PC-3 (cell line): ENCODE data around the gene SCYL1. TPM values are rescaled to one million over a fixed set of nuclear protein-coding genes. Genes with fewer than 3 reads are reported as not detected.
A peak's percentile ranks its signal among the peaks of the same experiment; 100 is the strongest.

Experiments
- ATAC-seq: fragments of 200-7000 bp; cut with Tn5 transposase; 2 replicates; pipeline ENCODE4 v1.9.1; 2020; ENCODE audit warnings: mild to moderate bottlenecking, moderate library complexity
- BruUV-seq: library from RNA; stranded (reverse); fragments of 400-500 nt; replicated peaks from 2 replicates; lab custom pipeline; 2021; lab: Mats Ljungman, UMichigan
- CTCF ChIA-PET: fragments of 300-600 bp; sonication (Branson Sonifier 250); formaldehyde crosslinking; loops from one replicate; lab custom pipeline; 2022; ENCODE audit warnings: antibody characterized with exemption; lab: Charles Lee
- POLR2A ChIA-PET: fragments of 300-600 bp; sonication (Branson Sonifier 250); formaldehyde crosslinking; loops from one replicate; lab custom pipeline; 2022; ENCODE audit warnings: antibody characterized with exemption; ENCODE audit not compliant: unreplicated experiment; lab: Charles Lee
- DNase-seq: peaks from one replicate; pipeline ENCODE4 v3.0.0-alpha.2; 2015
- H2AFZ ChIP-seq: fragments of 300-600 bp; sonication (generic); 2 replicates; pipeline ENCODE4 v1.6.0; 2016; ENCODE audit warnings: antibody characterized with exemption, low read length
- H3F3A ChIP-seq: fragments of 300-600 bp; sonication (generic); one replicate; pipeline ENCODE4 v1.6.0; 2017; ENCODE audit warnings: antibody characterized with exemption, low read length, control low read depth, mild to moderate bottlenecking; ENCODE audit not compliant: unreplicated experiment
- H3K27ac ChIP-seq: fragments of 300-600 bp; sonication (generic); 2 replicates; pipeline ENCODE4 v1.5.1; 2016; ENCODE audit warnings: mild to moderate bottlenecking, low read length
- H3K27me3 ChIP-seq: fragments of 300-600 bp; sonication (generic); 2 replicates; pipeline ENCODE4 v1.6.1; 2016; ENCODE audit warnings: low read length, mixed read lengths
- H3K36me3 ChIP-seq: fragments of 300-600 bp; sonication (generic); 2 replicates; pipeline ENCODE4 v1.6.1; 2016; ENCODE audit warnings: low read depth, mixed run types, low read length, mixed read lengths
- H3K4me1 ChIP-seq: fragments of 300-600 bp; sonication (generic); 2 replicates; pipeline ENCODE4 v1.5.1; 2016; ENCODE audit warnings: low read length; ENCODE audit not compliant: insufficient read depth
- H3K4me2 ChIP-seq: fragments of 300-600 bp; sonication (generic); 2 replicates; pipeline ENCODE4 v1.6.0; 2016; ENCODE audit warnings: low read length
- H3K4me3 ChIP-seq: fragments of 300-600 bp; sonication (generic); 2 replicates; pipeline ENCODE4 v1.5.1; 2016; ENCODE audit warnings: mild to moderate bottlenecking, low read length, mixed read lengths
- H3K79me2 ChIP-seq: fragments of 300-600 bp; sonication (generic); 2 replicates; pipeline ENCODE4 v1.6.1; 2017; ENCODE audit warnings: low read length, mixed read lengths
- H3K9ac ChIP-seq: fragments of 300-600 bp; sonication (generic); 2 replicates; pipeline ENCODE4 v1.6.0; 2016; ENCODE audit warnings: mild to moderate bottlenecking, low read length
- H3K9me2 ChIP-seq: fragments of 300-600 bp; sonication (generic); replicated peaks from 2 replicates; pipeline ENCODE4 v1.6.1; 2016; ENCODE audit warnings: mixed run types, low read length, mixed read lengths
- H3K9me3 ChIP-seq: fragments of 300-600 bp; sonication (generic); 2 replicates; pipeline ENCODE4 v1.6.1; 2016; ENCODE audit warnings: low read length, mixed read lengths
- H4K20me1 ChIP-seq: fragments of 300-600 bp; sonication (generic); 2 replicates; pipeline ENCODE4 v1.6.1; 2016; ENCODE audit warnings: low read length, mixed read lengths
- CTCF ChIP-seq: fragments of 300-600 bp; sonication (generic); conservative IDR thresholded peaks from 2 replicates; pipeline ENCODE4 v1.5.1; 2017; ENCODE audit warnings: antibody characterized with exemption, low read depth, mild to moderate bottlenecking, low read length
- EZH2 ChIP-seq: fragments of 300-600 bp; sonication (generic); IDR thresholded peaks from one replicate; pipeline ENCODE4 v1.6.1; 2017; ENCODE audit warnings: antibody characterized with exemption, mild to moderate bottlenecking, low read length; ENCODE audit not compliant: unreplicated experiment
- EZH2phosphoT487 ChIP-seq: fragments of 300-600 bp; sonication (generic); IDR thresholded peaks from 2 replicates; pipeline ENCODE4 v1.6.1; 2018; ENCODE audit warnings: mild to moderate bottlenecking, antibody characterized with exemption, low read length, borderline replicate concordance
- intact Hi-C: fragments of 100-400 bp; cut with micrococcal nuclease; formaldehyde crosslinking; loops from 2 replicates; pipeline ENCODE4 v1.9.0; 2023
- total RNA-seq: library from RNA; depleted of rRNA; stranded (reverse); fragments of >200 nt; gene quantifications from 2 replicates; pipeline ENCODE4 v1.2.3, GENCODE V29; 2014

SCYL1 gene
- total RNA-seq, 1 experiment from 2014 or later, result 201 TPM

GRCh38 chr11:65565624-65566453 is 41.0 kb downstream of the SCYL1 start:
- Histone ChIP-seq H3K27ac (peak overlapping the region; percentile 20), H3K9ac (no peak overlapping the region)
- CTCF ChIA-PET, result interaction anchor here (0.7 kb wide), 1 partner anchor 19 kb away, joined by 9 read pairs; no protein-coding TSS in a partner anchor

DNA sequence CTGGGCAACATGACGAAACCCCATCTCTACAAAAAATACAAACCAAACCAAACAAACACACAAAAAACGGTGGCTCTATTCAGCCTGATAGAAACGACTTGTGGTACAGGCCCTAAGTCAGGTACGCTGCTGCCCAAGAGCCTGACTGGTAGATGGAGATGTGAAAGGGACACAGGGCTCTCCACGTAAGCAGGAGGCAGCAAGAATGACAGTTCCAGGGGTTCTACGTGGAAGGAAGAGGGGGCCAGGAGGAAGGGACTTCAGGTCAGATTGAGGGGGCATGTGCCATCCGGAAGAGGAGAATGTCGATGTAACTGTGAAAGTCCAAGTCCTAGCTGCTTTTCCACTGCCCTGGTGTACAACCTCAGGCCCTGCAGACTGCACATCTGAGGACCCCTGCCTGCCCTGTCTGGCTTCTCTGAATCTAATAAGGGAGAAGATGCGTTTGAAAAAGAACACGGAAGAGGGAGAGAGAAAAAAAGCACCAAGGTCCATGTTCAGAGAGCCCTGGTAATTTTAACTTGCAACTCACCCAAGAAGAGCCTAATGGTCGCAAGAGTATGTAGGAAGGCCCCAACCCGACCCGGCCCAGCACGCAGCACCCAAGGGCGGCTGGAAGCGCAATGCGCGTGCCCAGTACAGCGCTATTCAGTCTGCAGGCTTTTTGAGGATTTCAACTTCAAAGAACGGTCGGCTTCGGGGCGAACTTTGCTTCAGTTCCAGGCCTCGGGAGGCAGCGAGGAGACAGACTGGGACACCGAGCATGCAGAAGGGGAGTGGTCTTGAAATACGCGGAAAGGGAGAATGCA is 44.5 kb downstream of the SCYL1 start:
- Histone ChIP-seq H3K4me2 (peak overlapping the region; percentile 93), H3K9me2 (no peaks in the 10 kb centered on the region), H4K20me1 (no peaks in the 10 kb centered on the region), H3F3A (peaks cover 4% of the 10 kb centered on the region), H3K4me3 (peak overlapping the region; percentile 97), H3K27ac (peak overlapping the region; percentile 86), H3K9me3 (no peaks in the 10 kb centered on the region), H3K36me3 (no peaks in the 10 kb centered on the region), H3K27me3 (no peaks in the 10 kb centered on the region), H3K79me2 (peaks cover 50% of the 10 kb centered on the region), H3K9ac (peak overlapping the region; percentile 93), H2AFZ (peak overlapping the region; percentile 80), H3K4me1 (peaks cover 48% of the 10 kb centered on the region)
- no peak for TF ChIP-seq EZH2
- no peak for TF ChIP-seq EZH2phosphoT487
- TF ChIP-seq CTCF, result no peak
- POLR2A ChIA-PET, result interaction anchor here (0.6 to 1.1 kb wide), 3 partner anchors 78 to 149 kb away, joined by 3 to 8 read pairs (median 3); no protein-coding TSS in a partner anchor
- CTCF ChIA-PET, result interaction anchor here (3.2 kb wide), 1 partner anchor 28 kb away, joined by 25 read pairs; no protein-coding TSS in a partner anchor
- intact Hi-C loops, result no loop called here
- DNase-seq (no peak), ATAC-seq (peak; percentile 9)
- BruUV-seq, result TSS peak; percentile 78

More at GRCh38 chr11:65565624-65566453, 41.0 kb downstream of the SCYL1 start:
- POLR2A ChIA-PET, result interaction anchor here (0.6 kb wide), 2 partner anchors 59 to 122 kb away, joined by 3 to 12 read pairs; no protein-coding TSS in a partner anchor
- Histone ChIP-seq H3K4me3 (no peak overlapping the region), H3K36me3 (no peaks in the 10 kb centered on the region), H3K9me2 (no peaks in the 10 kb centered on the region), H4K20me1 (no peaks in the 10 kb centered on the region), H2AFZ (no peak overlapping the region), H3K9me3 (no peaks in the 10 kb centered on the region), H3K4me2 (peak overlapping the region; percentile 33), H3K27me3 (no peaks in the 10 kb centered on the region), H3K4me1 (peaks cover 29% of the 10 kb centered on the region), H3F3A (no peaks in the 10 kb centered on the region), H3K79me2 (peaks cover 28% of the 10 kb centered on the region)
- peak; percentile 41 for DNase-seq
- ATAC-seq, result no peak
- TF ChIP-seq EZH2phosphoT487 (no peak), CTCF (no peak), EZH2 (no peak)
- no TSS peak for BruUV-seq
- intact Hi-C loops, result no loop called here
